Mesenchymal stem cell (in vitro differentiated cells and primary cell): ENCODE measurements around the gene CT47C1.

Experiments
- DNase-seq: peaks from one replicate; pipeline ENCODE4 v3.0.0-alpha.2; 2013
- H2AFZ ChIP-seq: one replicate; pipeline ENCODE4 v1.6.1; 2013; ENCODE audit warnings: low read depth, mild to moderate bottlenecking, control low read depth, inconsistent platforms, low read length, moderate library complexity
- H2AK5ac ChIP-seq: 2 replicates; pipeline ENCODE4 v1.6.1; 2013; ENCODE audit warnings: low read length, moderate library complexity, mild to moderate bottlenecking, inconsistent platforms; ENCODE audit not compliant: severe bottlenecking
- H2BK120ac ChIP-seq: one replicate; pipeline ENCODE4 v1.6.1; 2013; ENCODE audit warnings: low read depth, mild to moderate bottlenecking, inconsistent platforms, low read length, moderate library complexity
- H2BK12ac ChIP-seq, 2 experiments: one replicate each; pipeline ENCODE4 v1.6.1; 2013; ENCODE audit warnings: inconsistent platforms in 2 of 2, low read length in 2 of 2, mild to moderate bottlenecking in 2 of 2, moderate library complexity in 2 of 2, control low read depth in 1 of 2
- H2BK15ac ChIP-seq: one replicate; pipeline ENCODE4 v1.6.1; 2013; ENCODE audit warnings: mild to moderate bottlenecking, low read depth, inconsistent platforms; ENCODE audit not compliant: poor library complexity, severe bottlenecking
- H2BK5ac ChIP-seq: 2 replicates; pipeline ENCODE4 v1.6.1; 2013; ENCODE audit warnings: low read depth, mild to moderate bottlenecking, low read length, control low read depth, inconsistent platforms; ENCODE audit not compliant: poor library complexity, severe bottlenecking
- H3K14ac ChIP-seq, 2 experiments: one replicate each; pipeline ENCODE4 v1.6.1; 2013; ENCODE audit warnings: inconsistent platforms in 2 of 2, low read length in 2 of 2, control low read depth in 1 of 2, mild to moderate bottlenecking in 1 of 2, moderate library complexity in 1 of 2
- H3K18ac ChIP-seq, 2 experiments: one replicate each; pipeline ENCODE4 v1.6.1; 2013; ENCODE audit warnings: inconsistent platforms in 2 of 2, low read length in 2 of 2, control low read depth in 1 of 2, low read depth in 1 of 2, mild to moderate bottlenecking in 1 of 2
- H3K23ac ChIP-seq, 2 experiments: one replicate each; pipeline ENCODE4 v1.6.1; 2013; ENCODE audit warnings: inconsistent platforms in 2 of 2, low read length in 2 of 2, mild to moderate bottlenecking in 2 of 2, moderate library complexity in 2 of 2, control low read depth in 1 of 2
- H3K27ac ChIP-seq: 2 replicates; pipeline ENCODE4 v1.5.1; 2013; ENCODE audit warnings: mild to moderate bottlenecking, moderate library complexity, low read length, control low read depth, inconsistent platforms; ENCODE audit not compliant: poor library complexity, severe bottlenecking
- H3K27me3 ChIP-seq, 2 experiments: 2 replicates each; pipeline versions ENCODE4 v1.6.1 to v1.7.0; 2013; ENCODE audit warnings: low read length in 2 of 2, mild to moderate bottlenecking in 2 of 2, moderate library complexity in 2 of 2, control low read depth in 1 of 2, inconsistent platforms in 1 of 2; ENCODE audit not compliant: control insufficient read depth in 1 of 2, insufficient read depth in 1 of 2
- H3K36me3 ChIP-seq, 2 experiments: 2 replicates each; pipeline versions ENCODE4 v1.6.1 to v1.7.0; 2013; ENCODE audit warnings: low read length in 2 of 2, control low read depth in 1 of 2, inconsistent platforms in 1 of 2, low read depth in 1 of 2, mild to moderate bottlenecking in 1 of 2; ENCODE audit not compliant: insufficient read depth in 2 of 2, control insufficient read depth in 1 of 2
- H3K4ac ChIP-seq, 2 experiments: one replicate each; pipeline ENCODE4 v1.6.1; 2013; ENCODE audit warnings: inconsistent platforms in 2 of 2, low read length in 2 of 2, mild to moderate bottlenecking in 2 of 2, moderate library complexity in 2 of 2, control low read depth in 1 of 2, low read depth in 1 of 2
- H3K4me1 ChIP-seq: 2 replicates; pipeline ENCODE4 v1.6.1; 2013; ENCODE audit warnings: low read depth, low read length, control low read depth; ENCODE audit not compliant: control insufficient read depth, insufficient read depth
- H3K4me2 ChIP-seq: 2 replicates; pipeline ENCODE4 v1.6.1; 2013; ENCODE audit warnings: low read length, mild to moderate bottlenecking, inconsistent platforms; ENCODE audit not compliant: poor library complexity, severe bottlenecking
- H3K4me3 ChIP-seq, 2 experiments: 2 replicates each; pipeline versions ENCODE4 v1.5.1 to v1.7.0; 2013; ENCODE audit warnings: low read length in 2 of 2, mild to moderate bottlenecking in 2 of 2, control low read depth in 1 of 2, low read depth in 1 of 2; ENCODE audit not compliant: insufficient read depth in 1 of 2
- H3K79me1 ChIP-seq: replicated peaks from 2 replicates; pipeline ENCODE4 v1.6.1; 2013; ENCODE audit warnings: mild to moderate bottlenecking, control low read depth, low read length, inconsistent platforms; ENCODE audit not compliant: poor library complexity, severe bottlenecking
- H3K9ac ChIP-seq: 2 replicates; pipeline ENCODE4 v1.7.0; 2013; ENCODE audit warnings: mild to moderate bottlenecking, low read length, moderate library complexity
- H3K9me3 ChIP-seq: 2 replicates; pipeline ENCODE4 v1.7.0; 2013; ENCODE audit warnings: mild to moderate bottlenecking, low read length; ENCODE audit not compliant: control insufficient read depth
- H4K8ac ChIP-seq: one replicate; pipeline ENCODE4 v1.6.1; 2013; ENCODE audit warnings: inconsistent platforms, mild to moderate bottlenecking, low read length, moderate library complexity
- H4K91ac ChIP-seq: one replicate; pipeline ENCODE4 v1.6.1; 2013; ENCODE audit warnings: mild to moderate bottlenecking, low read length, inconsistent platforms
- WGBS: methylation state at CpG from one replicate; pipeline ENCODE4 v1.1.7; 2013; ENCODE audit warnings: mixed read lengths; 5-methylcytosine and 5-hydroxymethylcytosine counted together

CT47C1 gene

DNA sequence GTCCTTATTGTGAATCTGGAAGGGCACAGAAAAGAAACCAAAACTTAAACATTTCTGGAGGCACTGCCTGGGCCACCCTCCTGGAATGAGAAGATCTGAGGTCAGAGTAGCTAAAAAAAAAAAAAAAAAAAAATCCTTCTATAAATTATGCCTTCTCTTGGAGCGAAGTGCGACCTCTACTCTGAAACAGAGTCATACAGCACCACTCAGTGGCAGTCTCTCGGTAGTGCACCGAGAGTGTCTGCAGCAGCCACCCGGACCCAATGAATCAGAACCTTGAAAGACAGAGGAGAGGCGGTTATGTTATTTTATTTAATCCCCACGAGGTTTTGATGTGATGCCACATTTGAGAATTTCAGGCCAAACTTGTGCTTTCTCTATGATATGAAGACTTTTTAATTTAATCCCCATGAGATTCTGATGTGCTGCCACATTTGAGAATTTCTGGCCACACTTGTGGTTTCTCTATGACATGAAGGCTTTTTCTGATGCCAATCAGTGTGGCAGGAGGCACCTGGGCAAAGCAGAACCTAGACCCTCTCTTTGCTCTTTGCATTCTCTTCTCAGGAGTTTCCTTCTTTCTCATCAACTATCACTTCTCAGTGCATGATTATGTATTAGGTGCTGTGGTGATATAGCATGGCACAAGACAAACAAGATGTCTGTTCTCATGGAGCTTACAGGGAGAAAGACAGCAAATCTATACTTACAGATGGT is 5.6 kb upstream of the CT47C1 start:
- WGBS, result 0% methylated on average over 2 of the region's 7 CpGs
- Histone ChIP-seq H2AK5ac (no peak overlapping the region), H3K4me3 (no peak overlapping the region), H2BK12ac (no peak overlapping the region), H3K36me3 (no peaks in the 10 kb centered on the region), H3K23ac (no peak overlapping the region), H3K14ac (no peak overlapping the region), H4K8ac (no peak overlapping the region), H3K4ac (no peak overlapping the region), H3K27me3 (peaks cover 3 to 52% of the 10 kb centered on the region in 2 experiments), H4K91ac (no peak overlapping the region), H3K4me1 (no peaks in the 10 kb centered on the region), H3K9me3 (peaks cover 6% of the 10 kb centered on the region), H3K79me1 (no peaks in the 10 kb centered on the region), H2BK5ac (no peak overlapping the region), H2BK15ac (no peak overlapping the region), H3K18ac (no peak overlapping the region), H2BK120ac (no peak overlapping the region), H3K27ac (no peak overlapping the region), H2AFZ (no peak overlapping the region), H3K4me2 (no peak overlapping the region), H3K9ac (no peak overlapping the region)
- DNase-seq, result peak; percentile 62

DNA sequence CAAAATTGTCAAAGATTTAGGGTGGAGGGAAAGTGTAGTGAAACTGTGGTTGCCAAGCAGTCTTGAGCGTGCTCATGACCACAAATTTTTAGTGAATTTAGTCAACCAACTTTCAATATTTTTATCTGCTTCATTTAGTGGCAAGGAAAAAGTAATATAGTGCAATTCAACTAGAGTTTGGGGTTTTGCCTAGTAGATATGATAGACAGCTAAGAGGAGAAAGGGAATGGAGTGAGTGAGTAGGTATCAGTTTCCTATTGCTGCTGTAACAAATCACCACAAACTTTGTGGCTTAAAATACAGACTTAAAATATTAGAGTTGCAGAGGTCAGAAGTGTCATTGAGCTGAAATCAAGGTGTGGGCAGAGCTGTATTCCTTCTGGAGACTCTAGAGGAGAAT is 3.7 kb upstream of the CT47C1 start:
- no peak overlapping the region for H3K4me3 ChIP-seq
- H3K4me2 ChIP-seq, result no peak overlapping the region
- no peak overlapping the region for H2AK5ac ChIP-seq
- H3K9ac ChIP-seq, result no peak overlapping the region
- no CpG with 5 or more reads among the region's 1 CpG for WGBS
- H2BK120ac ChIP-seq, result no peak overlapping the region
- H4K8ac ChIP-seq, result no peak overlapping the region
- H3K27ac ChIP-seq, result no peak overlapping the region
- H3K4me1 ChIP-seq, result no peaks in the 10 kb centered on the region
- H3K18ac ChIP-seq, result no peak overlapping the region
- H3K79me1 ChIP-seq, result no peaks in the 10 kb centered on the region
- no peak overlapping the region for H3K23ac ChIP-seq
- no peak overlapping the region for H2BK15ac ChIP-seq
- H3K9me3 ChIP-seq, result peaks cover 6% of the 10 kb centered on the region
- no peak for DNase-seq
- H4K91ac ChIP-seq, result no peak overlapping the region
- no peak overlapping the region for H3K14ac ChIP-seq
- H2BK12ac ChIP-seq, result no peak overlapping the region
- peaks cover 3 to 55% of the 10 kb centered on the region in 2 experiments for H3K27me3 ChIP-seq
- H3K36me3 ChIP-seq, result no peaks in the 10 kb centered on the region
- H2BK5ac ChIP-seq, result no peak overlapping the region
- H2AFZ ChIP-seq, result no peak overlapping the region
- H3K4ac ChIP-seq, result no peak overlapping the region

DNA sequence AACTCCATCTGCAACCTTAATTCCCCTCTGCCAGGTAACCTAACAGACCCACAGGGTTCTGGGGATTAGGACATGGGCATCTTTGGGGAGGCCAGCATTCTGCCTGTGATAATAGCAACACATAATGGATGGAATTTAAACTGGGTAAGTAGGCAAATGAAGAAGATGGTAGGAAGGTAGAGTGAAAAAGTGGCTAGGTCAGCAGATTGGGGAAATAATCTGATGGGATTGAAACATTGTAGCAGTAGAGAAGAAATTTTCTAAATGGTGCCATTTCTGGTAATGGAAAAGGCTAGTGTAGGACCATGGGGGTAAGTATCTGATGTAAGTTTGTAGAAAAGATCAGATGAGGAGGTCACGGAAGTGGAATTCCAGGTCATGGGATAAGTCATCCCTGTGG is 3.0 kb upstream of the CT47C1 start:
- 100% methylated on average over 1 of the region's 1 CpG for WGBS
- H3K23ac ChIP-seq, result no peak overlapping the region
- DNase-seq, result no peak
- H2BK5ac ChIP-seq, result no peak overlapping the region
- no peak overlapping the region for H3K27ac ChIP-seq
- H3K79me1 ChIP-seq, result no peaks in the 10 kb centered on the region
- no peak overlapping the region for H3K4ac ChIP-seq
- H3K4me1 ChIP-seq, result no peaks in the 10 kb centered on the region
- H3K4me3 ChIP-seq, result no peak overlapping the region
- no peak overlapping the region for H3K4me2 ChIP-seq
- peaks cover 3 to 58% of the 10 kb centered on the region in 2 experiments for H3K27me3 ChIP-seq
- H4K8ac ChIP-seq, result no peak overlapping the region
- H2BK120ac ChIP-seq, result no peak overlapping the region
- no peak overlapping the region for H2BK12ac ChIP-seq
- no peak overlapping the region for H3K18ac ChIP-seq
- H3K9ac ChIP-seq, result no peak overlapping the region
- no peak overlapping the region for H4K91ac ChIP-seq
- H3K14ac ChIP-seq, result no peak overlapping the region
- H3K9me3 ChIP-seq, result peaks cover 6% of the 10 kb centered on the region
- H3K36me3 ChIP-seq, result no peaks in the 10 kb centered on the region
- no peak overlapping the region for H2AK5ac ChIP-seq
- H2BK15ac ChIP-seq, result no peak overlapping the region
- no peak overlapping the region for H2AFZ ChIP-seq

- Histone ChIP-seq H2BK120ac (no peak overlapping the region), H3K27ac (no peak overlapping the region), H3K23ac (no peak overlapping the region), H2BK15ac (no peak overlapping the region), H2BK5ac (no peak overlapping the region), H3K4me3 (no peak overlapping the region), H3K4me2 (no peak overlapping the region), H2AK5ac (no peak overlapping the region), H3K14ac (no peak overlapping the region), H4K8ac (no peak overlapping the region), H3K9me3 (peaks cover 6% of the 10 kb centered on the region), H2BK12ac (no peak overlapping the region), H2AFZ (no peak overlapping the region), H4K91ac (no peak overlapping the region), H3K27me3 (peaks cover 3 to 57% of the 10 kb centered on the region in 2 experiments), H3K18ac (no peak overlapping the region), H3K9ac (no peak overlapping the region), H3K36me3 (no peaks in the 10 kb centered on the region), H3K4me1 (no peaks in the 10 kb centered on the region), H3K4ac (no peak overlapping the region), H3K79me1 (no peaks in the 10 kb centered on the region)
- no peak for DNase-seq
- 66% methylated on average over 2 of the region's 2 CpGs for WGBS
Measured at GRCh38 chrX:119071381-119071780, 1.4 kb upstream of the CT47C1 start.
